GM04503 (cell line): ENCODE measurements around the gene SNPH.

Experiments
- DNase-seq: peaks from one replicate; pipeline ENCODE4 v3.0.0-alpha.2; 2012; ENCODE audit warnings: low read depth

The SNPH gene

DNA sequence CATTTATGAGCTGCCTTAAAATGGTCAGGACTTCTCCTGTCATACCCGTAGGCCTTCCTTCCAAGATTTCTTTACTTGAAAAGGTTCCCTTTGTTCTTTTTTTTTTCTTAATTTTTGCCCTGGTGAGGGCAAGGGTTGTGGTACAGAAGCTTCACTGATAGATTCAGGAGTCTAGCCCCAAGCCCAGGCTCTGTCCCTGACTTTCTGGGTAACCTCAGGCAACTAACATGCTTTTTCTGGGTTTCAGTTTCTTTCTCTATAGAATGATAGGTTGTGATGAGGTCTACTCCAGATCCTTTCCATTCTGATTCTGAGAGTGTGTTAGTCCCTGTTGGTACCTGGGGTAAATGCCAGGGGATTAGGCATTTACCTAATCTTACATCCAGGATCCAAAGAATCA is 21.2 kb downstream of the SNPH start:
- no peak for DNase-seq

DNA sequence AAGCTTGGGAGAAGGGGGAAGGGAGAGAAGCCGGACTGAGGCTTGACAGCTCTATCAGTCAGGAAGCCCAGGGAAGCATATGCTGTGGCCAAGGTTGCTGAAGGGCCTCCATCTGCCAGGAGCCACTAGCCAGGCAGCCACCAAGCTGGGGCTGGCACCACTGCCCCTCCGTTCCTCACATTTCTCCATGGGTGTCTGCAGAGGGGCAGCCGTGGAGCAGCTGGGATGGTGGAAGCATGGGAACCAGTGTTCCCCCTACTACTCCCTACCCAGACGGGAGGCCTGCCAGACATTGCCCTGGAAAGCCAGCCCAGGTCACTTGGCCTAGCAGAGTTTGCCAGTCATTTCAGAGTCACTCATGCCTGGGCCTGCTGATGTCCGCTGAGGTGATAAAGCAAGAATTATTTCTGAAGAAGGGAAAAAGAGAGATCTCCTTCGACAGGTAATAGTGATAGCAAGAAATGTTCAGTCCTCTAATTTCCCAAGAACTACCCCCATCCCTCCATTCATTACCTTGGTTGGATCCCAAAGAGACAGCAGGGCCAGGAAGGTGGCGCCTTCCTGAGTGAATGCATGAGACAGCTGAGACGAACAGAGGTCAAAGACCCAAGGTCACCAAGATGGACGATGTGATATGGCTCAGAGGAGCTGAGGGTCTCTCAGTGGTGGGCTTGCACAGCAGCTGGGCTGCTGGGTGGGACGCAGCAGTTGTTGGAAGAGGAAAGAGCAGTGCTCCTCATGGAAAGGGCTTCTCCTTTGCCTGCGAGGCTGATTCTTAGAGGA is 21.9 kb downstream of the SNPH start:
- no peak for DNase-seq

DNA sequence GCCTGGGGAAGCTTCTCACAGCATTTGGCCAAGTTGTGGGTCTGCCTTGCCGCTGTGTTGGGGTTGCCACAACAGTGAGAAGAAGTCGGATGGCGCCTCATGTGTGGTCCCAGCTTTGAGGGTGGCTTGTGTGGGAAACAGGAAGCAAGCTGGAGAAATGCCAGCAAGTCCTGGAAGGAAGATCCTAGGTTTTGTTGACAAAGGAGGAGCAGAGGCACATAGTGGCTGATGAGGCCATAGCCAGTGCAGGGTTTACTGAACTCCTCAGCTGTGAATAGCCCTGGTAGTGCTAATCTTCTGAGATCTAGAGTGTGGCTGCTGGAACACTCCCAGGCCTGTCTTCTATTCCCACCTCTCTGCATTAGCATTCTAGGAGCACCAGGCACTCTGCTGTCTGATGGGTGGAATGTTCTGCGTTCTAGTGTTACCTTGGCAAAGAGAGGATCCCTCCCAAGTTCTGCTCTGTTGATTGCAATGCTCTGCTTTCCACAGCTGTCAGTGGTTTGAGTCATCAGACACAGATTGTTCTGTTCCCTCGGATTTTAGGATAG is 25.2 kb downstream of the SNPH start:
- no peak for DNase-seq

DNA sequence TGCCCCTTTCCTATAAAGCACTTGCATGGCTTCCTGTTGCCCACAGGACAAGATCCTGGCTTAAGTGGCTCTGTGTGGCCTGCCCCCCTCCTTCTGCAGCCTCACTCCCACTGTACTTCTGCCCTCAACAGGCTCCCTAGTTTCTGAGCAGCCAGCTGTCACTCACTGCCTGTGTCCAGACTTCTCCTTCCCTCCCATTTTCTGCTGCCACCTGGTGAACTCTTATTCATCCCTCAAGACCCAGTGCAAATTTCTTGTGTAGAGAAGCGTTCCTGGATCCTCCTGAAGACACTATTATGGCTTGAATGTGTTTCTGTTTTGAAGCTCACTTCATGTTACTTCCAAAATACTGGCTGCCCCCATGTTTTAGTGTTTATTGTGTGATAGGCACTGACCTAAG is 26.5 kb downstream of the SNPH start:
- no peak for DNase-seq

DNA sequence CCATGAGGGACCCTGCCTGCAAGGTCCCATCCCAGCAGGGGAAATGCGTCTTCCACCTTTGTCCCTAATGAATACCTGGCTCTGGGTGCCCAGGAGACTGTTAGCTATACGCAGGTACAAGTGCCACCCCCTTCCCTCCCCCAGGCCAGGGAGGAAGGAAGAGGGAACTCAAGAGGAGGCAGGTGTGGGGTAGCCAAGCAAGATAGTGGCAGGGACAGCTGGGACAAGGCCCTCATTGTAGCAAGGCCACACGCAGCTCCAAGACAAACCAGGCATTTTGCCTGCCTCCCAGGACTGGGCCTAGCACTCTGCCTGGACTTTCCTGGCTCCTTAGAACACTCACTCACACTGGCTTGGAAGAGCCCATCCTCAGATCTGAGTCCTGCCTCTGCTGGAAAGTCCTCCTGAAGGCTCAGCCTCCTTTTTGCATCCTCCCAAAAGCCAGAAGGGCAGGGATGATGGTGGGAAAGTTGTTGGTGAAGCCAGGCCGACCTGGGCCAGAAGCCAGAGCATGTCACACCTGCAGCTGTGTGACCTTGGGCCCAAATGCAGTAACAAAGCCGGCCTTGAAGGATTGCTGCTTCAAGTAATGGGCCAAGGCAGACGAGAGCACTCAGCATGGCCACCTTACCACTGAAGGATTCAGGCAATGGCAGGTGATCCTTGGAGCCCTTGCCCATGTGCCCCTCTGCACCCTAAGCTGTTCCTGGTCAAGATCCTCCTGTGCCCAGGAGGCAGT is 27.7 kb downstream of the SNPH start:
- no peak for DNase-seq

DNA sequence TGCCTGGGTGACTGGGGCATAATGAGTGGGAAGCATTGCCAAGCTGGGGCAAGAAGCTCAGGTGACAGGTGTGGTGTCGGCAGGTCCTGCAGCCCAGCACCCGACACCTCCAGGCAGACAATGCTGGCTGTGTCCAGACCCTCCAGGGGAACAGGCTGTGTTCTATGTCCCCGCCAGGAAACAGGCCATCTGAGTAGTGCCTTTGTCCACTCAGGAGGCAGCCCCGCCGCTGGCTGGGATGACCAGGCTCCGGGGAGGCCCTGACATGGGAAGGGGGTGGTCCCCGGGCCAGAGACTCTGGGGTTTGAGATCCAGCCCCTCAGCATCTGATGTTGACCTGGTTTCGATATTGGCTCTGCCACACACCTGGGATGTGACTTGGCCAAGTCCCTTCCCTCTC is 28.4 kb downstream of the SNPH start:
- no peak for DNase-seq

DNA sequence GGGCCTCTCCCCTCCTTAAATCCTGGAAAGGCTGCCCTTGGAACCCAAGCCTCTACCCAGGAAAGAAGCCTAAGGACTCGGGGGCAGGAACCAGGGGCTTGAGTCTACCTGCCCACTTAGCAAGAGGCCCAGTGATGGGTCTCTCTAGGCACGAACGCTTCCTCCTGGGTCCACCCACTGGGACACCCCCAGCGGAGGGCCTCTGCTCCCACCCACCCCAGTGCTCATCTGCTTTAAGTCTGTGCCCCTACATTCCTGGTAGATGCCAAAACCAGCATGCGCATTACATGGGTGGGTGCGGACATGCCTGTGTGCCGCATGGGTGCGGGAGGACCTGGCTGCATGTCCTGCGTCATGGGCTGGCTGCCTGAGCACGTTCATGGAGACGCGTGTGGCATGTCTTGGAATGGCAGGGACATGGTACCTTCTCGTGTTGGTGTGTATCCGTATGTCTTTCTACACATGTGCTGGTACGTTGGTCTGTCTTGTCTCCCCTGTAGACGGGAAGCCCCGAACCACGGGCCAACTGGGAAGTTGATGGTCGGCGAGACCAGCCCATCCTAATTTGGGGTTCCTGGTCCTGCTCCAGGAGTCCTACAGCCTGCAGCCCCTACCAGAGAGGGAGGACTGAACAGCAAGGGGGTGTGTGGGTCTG is 29.3 kb downstream of the SNPH start:
- no peak for DNase-seq

DNA sequence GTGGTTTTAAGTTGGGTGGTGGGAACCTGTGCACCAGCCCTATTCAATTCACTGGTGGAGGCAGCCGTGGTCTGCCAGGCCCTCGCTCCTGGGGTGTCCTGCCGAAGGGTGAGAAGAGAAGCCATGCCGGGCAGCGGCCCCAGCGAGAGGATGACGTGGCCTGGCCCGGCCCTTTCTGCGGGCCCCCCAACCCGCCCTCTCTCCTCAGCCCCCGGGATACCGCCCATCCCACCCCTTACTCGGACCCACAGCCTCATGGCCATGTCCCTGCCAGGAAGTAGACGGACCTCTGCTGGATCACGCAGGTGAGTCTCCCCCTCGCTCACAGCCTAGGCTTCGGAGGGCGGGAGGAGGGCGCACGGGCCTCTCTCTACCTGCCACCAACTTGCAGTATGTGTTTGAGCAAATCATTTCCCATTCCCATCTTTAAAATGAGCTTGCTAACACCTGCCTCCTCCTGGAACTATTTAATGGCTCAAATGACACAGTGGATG is 30.1 kb downstream of the SNPH start:
- no peak for DNase-seq

DNA sequence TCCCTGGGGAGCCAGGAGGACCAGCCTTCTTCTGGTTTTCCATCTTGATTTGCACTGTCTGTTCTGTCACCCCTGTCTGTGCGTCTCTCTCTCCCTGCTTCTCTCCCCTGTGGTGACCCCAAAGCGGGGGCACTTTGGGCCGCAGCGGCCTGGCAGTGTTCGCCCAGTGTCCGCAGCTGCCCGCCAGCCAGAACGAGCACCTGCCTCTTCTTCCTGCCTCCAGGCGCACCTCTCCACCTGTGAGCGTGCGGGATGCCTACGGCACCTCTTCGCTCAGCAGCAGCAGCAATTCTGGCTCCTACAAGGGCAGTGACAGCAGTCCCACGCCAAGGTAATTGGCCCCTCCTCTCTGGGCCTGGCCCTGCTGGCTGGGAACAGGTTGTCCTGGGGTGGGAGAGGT is 30.8 kb downstream of the SNPH start:
- no peak for DNase-seq

DNA sequence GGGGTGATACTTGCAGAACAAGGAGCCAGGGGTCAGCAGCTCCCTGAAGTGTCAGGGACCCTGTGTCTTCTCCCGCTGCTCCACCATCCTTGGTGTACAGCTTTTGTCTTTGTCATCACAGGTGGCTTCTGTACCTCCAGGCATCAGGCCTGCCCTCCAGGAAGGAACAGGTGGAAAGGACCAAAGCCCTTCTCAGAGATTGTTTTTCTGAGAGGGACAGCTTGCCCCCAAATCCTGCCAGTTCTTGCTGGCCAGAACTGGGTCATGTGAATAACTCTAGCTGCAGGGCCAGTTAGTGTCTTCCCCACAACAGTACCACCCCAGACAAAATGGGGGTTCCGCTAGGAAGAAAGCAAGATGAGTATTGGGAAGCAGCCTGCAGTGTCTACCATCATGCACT is 31.4 kb downstream of the SNPH start:
- no peak for DNase-seq

DNA sequence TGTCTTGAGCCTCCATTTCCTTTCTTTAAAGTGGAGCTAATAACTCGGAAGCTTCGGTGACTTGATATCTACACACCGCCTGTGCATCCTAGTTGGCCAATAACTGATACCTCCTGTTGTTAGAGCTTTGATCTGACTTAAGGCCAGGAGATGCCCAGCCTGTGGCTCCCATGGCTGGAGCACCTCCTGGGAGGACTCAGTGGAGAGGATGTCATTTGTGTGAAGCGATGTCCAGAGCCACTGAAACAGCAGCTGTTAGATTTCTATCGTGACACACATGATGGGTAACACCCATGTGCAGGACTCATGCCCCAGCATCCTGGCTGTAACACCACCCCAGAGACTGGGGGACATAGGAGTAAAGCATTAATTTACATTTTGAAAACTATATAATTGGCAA is 32.1 kb downstream of the SNPH start:
- no peak for DNase-seq

DNA sequence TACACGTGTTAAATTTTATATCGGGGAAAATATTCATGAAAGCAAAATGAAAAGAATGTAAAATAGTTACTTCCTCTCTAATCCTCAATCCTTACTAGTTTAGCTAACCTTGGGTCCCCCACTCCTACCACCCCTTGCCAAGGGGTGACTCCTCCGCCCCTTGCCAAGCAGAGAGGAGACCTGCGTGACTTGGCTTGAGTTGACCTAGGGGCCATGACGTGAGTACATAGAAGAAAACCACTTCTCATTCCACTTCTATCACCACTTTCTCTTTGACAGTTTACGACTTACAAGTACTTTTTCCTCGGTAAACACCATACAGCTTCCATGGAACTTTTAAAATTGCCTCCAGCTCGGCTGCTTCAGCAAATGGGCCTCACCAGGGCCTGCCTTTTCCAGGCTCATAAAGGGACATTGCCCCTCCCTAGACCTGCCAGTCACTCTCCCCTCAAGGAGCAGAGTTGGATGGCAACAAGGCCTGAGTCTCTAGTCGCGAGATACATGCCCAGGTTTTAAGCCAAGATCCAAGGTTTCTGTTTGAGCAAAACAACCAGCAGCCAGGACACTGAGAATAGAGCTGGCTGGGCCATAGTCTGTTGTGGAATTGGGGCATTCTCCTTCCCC is 32.9 kb downstream of the SNPH start:
- DNase-seq: no peak

DNA sequence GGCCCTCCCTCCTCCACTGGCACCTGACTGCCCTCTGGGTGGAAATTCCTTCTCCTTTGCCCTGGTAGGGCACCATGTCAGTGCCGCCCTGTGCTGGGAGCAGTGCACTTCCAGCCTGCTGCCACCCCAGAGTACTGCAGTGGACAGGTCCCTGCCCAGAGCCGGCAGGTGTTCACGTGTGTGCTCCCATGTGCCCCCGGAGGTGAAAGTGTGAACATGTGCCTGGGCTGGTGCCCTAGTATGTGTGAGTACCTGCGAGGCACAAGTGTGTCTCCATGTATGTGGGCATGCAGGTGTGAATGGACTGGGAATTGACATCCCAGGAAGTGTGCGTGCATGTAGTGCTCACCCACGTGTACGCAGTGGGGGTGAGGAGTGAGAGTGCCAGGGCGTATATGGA is 33.4 kb downstream of the SNPH start:
- DNase-seq: no peak

DNA sequence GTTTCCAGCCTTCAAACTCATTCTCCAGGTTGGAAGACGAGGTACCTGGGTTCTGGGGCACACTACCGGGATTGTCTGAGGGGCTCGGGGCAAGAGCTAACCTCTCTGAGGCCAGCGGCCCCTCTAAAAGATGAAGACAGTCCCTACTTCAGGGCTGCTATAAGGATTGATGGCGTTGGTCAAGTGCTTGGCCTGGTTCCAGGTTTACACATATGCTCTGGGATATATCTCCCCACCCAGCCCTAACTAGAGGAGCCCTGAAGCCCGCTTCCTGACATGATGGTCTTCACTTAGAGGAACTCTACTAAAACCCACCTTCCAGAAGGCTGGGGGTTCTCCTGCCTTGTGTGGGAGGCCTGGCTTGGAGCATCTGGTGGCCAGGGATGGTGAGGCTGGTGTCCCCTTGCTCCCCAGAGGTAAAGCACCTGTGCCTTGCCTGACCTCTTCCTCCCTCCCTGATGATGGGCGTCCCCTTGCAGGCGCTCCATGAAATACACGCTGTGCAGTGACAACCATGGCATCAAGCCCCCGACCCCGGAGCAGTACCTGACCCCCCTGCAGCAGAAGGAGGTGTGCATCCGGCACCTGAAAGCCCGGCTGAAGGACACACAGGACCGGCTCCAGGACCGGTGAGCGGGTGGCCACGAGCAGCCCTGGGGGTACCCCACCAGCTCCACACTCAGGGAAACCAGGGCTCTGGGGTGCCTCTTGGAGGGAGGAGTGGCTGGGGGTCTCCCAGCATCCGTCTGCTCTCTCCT is 34.2 kb downstream of the SNPH start:
- DNase-seq: no peak

DNA sequence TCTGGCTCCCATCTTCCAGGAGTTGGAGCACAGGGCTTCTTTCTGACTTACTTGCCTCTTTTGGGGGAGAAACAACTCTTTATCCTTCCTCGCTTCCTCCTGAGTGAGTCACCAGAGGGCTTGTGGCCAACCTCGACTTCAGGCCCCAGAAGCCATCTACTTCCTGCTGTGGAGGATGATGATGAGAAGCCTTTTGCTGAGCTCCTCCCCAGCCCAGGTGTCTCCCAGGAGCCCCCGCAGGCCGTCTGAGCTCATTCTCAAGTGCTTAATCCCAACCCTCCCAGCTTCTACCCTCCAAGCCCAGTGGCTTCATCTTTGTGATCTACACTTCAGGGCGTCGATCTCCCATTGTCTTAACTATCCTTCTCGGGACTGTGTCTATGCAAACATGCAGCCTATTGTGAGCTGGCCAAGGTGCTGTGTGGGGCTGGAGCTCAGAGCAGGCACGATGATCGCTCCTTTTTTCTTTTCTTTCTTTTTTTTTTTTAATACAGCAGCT is 35.0 kb downstream of the SNPH start:
- DNase-seq: peak; percentile 22

DNA sequence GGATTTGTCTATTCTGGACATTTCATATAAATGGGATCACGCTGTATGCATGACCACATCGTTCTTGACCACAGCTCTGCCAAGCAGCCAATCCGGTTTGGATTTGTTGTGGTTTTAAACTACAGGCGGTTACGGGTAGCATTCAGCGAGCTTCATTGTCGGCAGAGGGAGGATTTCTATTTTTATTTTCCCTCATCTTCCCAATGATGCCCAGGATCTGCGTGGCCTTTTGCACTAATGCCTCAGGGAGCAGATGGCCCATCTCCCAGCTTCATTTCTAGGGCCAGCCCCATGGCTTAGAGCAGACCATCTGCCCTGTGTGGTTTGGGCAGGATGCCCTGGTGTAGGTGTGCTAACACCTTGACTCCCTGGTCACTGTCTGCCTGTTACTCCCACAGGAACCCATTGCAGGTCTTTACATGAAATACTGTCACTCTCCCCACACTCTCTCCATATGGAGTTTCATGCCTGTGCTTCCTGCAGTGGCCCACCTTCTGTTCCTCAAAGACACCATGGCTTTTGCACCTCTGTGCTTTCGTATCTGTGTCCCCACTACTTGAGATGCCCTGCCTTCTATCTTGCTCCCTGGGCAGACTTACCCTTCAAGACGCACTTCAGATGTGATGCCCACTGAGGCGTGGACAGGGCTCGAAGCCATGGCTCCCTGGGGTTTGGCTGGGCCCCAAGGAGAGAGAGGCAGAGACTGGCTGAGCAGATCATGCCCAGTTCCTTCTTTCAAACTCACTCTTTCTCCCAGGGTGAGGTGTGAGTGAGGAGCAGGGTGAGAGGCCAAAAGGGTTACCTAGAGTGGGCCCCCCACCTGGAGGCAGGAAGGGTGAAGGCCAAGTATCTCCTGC is 36.8 kb downstream of the SNPH start:
- DNase-seq: no peak

DNA sequence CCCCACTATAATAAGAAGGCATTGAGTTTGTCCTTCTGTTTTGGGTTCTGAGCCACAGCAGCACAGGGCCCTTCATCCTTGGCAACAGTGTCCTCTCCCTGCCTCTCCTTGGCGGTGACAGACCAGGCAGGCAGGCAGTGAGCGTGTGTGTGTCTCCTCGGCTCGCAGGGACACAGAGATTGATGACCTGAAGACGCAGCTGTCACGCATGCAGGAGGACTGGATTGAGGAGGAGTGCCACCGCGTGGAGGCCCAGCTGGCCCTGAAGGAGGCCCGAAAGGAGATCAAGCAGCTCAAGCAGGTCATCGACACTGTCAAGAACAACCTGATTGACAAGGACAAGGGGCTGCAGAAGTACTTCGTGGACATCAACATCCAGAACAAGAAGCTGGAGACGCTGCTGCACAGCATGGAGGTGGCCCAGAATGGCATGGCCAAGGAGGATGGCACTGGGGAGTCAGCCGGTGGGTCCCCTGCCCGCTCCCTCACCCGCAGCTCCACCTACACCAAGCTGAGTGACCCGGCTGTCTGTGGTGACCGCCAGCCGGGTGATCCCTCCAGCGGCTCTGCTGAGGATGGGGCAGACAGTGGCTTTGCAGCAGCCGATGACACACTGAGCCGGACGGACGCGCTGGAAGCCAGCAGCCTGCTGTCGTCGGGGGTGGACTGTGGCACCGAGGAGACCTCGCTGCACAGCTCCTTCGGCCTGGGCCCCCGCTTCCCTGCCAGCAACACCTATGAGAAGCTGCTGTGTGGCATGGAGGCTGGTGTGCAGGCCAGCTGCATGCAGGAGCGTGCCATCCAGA is 38.8 kb downstream of the SNPH start:
- DNase-seq: no peak

DNA sequence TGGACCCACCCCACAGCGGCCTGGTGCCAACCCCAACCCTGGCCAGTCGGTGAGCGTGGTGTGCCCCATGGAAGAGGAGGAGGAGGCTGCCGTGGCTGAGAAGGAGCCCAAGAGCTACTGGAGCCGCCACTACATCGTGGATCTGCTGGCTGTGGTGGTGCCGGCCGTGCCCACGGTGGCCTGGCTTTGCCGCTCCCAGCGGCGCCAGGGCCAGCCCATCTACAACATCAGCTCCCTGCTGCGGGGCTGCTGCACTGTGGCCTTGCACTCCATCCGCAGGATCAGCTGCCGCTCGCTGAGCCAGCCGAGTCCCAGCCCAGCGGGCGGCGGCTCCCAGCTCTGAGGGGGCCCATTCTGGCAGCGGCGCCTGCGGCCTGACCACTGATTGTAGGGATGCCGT is 39.6 kb downstream of the SNPH start:
- DNase-seq: no peak

DNA sequence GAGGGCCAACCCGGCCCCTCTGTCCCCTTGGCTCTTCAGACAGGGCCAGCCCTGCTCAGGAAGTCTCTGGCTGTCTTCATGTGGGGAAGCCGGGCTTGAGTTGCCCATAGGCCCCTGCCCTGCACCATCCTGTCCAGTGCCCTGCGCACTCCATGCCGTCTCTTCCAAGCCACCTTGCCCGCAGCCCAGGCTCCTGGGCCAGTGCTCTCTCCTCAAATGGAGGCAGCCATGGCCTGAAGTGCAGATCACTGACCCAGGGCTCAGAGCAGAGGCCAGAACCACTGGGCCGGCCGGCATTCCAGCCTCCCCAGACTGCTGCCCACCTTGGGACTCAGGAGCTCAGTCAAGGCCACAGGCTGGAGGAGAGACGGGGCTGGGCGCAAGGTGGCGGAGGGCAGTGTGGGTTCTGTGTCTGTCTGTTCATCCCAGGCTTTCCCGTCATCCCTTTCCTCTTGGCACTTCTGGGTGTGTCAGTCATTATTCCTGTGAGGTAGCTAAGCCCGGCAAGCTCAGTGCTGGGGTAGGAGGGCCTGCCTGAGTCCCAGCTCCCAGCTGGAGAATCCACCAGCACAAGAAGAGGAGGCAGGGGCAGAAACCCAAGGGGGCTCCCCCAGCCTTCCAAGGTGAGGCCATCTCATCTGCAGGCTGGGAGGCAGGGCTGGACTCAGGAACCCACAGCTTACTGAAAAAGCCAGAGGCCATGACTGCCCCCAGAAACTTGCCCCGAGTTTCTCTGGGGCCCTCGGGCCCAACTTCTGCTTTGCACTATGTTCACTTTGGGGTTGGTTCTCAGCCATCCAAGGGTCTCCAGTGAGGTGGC is 40.4 kb downstream of the SNPH start:
- DNase-seq: no peak
